Kidney (tissue), 14 donors: Measurements from ENCODE around the gene PRDM16. TPM values are rescaled to one million over a fixed set of nuclear protein-coding genes. Genes with fewer than 3 reads are reported as not detected.

ENCODE experiments used
- DNase-seq, 5 donors: peaks; one replicate each; pipeline ENCODE4 v3.0.0-alpha.2; 2013 to 2020
- FAIRE-seq: peaks from 2 replicates; lab custom pipeline; 2012; peaks lifted over from hg19 to GRCh38; lab: Jason Lieb, UNC
- H3K27ac ChIP-seq, 2 donors: one replicate each; pipeline ENCODE4 v1.7.0; 2013; ENCODE audit warnings: low read depth in 2 of 2, low read length in 2 of 2, inconsistent platforms in 1 of 2
- H3K27me3 ChIP-seq: one replicate; pipeline ENCODE4 v1.7.1; 2013; ENCODE audit warnings: low read length, inconsistent platforms; ENCODE audit not compliant: control insufficient read depth, insufficient read depth
- H3K36me3 ChIP-seq, 3 donors: one replicate each; pipeline versions ENCODE4 v1.7.0 to v1.7.1; 2013; ENCODE audit warnings: low read length in 3 of 3, control low read depth in 1 of 3, inconsistent platforms in 1 of 3; ENCODE audit not compliant: insufficient read depth in 3 of 3, control insufficient read depth in 2 of 3
- H3K4me1 ChIP-seq, 3 donors: one replicate each; pipeline versions ENCODE4 v1.7.0 to v1.7.1; 2013; ENCODE audit warnings: low read length in 3 of 3, inconsistent platforms in 1 of 3, low read depth in 1 of 3; ENCODE audit not compliant: control insufficient read depth in 2 of 3, insufficient read depth in 2 of 3
- H3K4me3 ChIP-seq, 3 donors: one replicate each; pipeline versions ENCODE4 v1.7.0 to v1.8.1; 2013; ENCODE audit warnings: low read length in 3 of 3, control low read depth in 1 of 3, inconsistent platforms in 1 of 3
- H3K9ac ChIP-seq, 3 donors: one replicate each; pipeline versions ENCODE4 v1.7.0 to v1.7.1; 2013; ENCODE audit warnings: low read length in 3 of 3, control low read depth in 1 of 3, inconsistent platforms in 1 of 3
- H3K9me3 ChIP-seq, 3 donors: one replicate each; pipeline versions ENCODE4 v1.7.0 to v1.7.1; 2013; ENCODE audit warnings: low read length in 3 of 3, control low read depth in 1 of 3, inconsistent platforms in 1 of 3; ENCODE audit not compliant: control insufficient read depth in 2 of 3, insufficient read depth in 1 of 3
- CTCF ChIP-seq: IDR thresholded peaks from 3 replicates; pipeline ENCODE4 v1.5.1; 2012; ENCODE audit warnings: mild to moderate bottlenecking, moderate library complexity, borderline replicate concordance; ENCODE audit not compliant: insufficient read depth; ENCODE audit errors: extremely low read depth
- intact Hi-C: fragments of 100-400 bp; cut with DNase I; formaldehyde crosslinking; loops from one replicate; pipeline ENCODE4 v1.11.1; 2022
- polyA plus RNA-seq: library from polyadenylated mRNA; stranded (reverse); fragments of 350-450 nt; fragmentation: Illumina TruSeq; extraction: RNeasy Lipid Tissue Mini Kit (QIAGEN cat#74804); gene quantifications from one replicate; pipeline ENCODE4 v1.2.3, GENCODE V29; 2014; ENCODE audit warnings: low read depth, low replicate concordance; ENCODE audit not compliant: insufficient read depth
- total RNA-seq: library from RNA; stranded (reverse); fragmentation: NEBNext Ultra II Directional; extraction: Animal tissue kit (Norgen Biotek cat#: 25700); gene quantifications from one replicate; pipeline ENCODE4 v1.2.1, GENCODE V29; 2021
- donor health status: control.
- donor health status: control.
- donor health status: control.
- donor health status: control.
- donor health status: control.
- donor health status: DM: yes; HTN: yes; CAD: no.
- donor health status: Normal renal cell carcinoma (clear cell type).

The PRDM16 gene
- total and polyA plus RNA-seq, 2 donors from 2014 or later: 3.0 to 21.9 TPM

- DNase-seq (no peak), FAIRE-seq (no peak)
- no peaks in the 10 kb centered on the region for H3K9me3 ChIP-seq
- no peak overlapping the region for H3K27ac ChIP-seq
- intact Hi-C loops: no loop called here
- no peaks in the 10 kb centered on the region for H3K27me3 ChIP-seq
- peak overlapping the region in 1 of 3 donors; percentile 7 for H3K9ac ChIP-seq
- H3K36me3 ChIP-seq: no peaks in the 10 kb centered on the region
- H3K4me1 ChIP-seq: peaks cover 0 to 17% (median 9%) of the 10 kb centered on the region in 3 donors
- no peak overlapping the region for H3K4me3 ChIP-seq
- TF ChIP-seq CTCF: no peak
Measured at GRCh38 chr1:3126756-3127678, 58.0 kb downstream of the PRDM16 start.

- peak overlapping the region in 1 of 3 donors; percentile 7 for H3K9ac ChIP-seq
- no peak for DNase-seq
- TF ChIP-seq CTCF: no peak
- no peaks in the 10 kb centered on the region for H3K9me3 ChIP-seq
- no peak for FAIRE-seq
- H3K4me1 ChIP-seq: peaks cover 0 to 20% (median 9%) of the 10 kb centered on the region in 3 donors
- intact Hi-C loops: no loop called here
- H3K36me3 ChIP-seq: no peaks in the 10 kb centered on the region
- H3K4me3 ChIP-seq: no peak overlapping the region
- no peak overlapping the region for H3K27ac ChIP-seq
- H3K27me3 ChIP-seq: no peaks in the 10 kb centered on the region
Measured at GRCh38 chr1:3127738-3128137, 58.7 kb downstream of the PRDM16 start.

GRCh38 chr1:3128431-3129132 is 59.6 kb downstream of the PRDM16 start:
- DNase-seq: no peak
- no peak for FAIRE-seq
- H3K4me3 ChIP-seq: no peak overlapping the region
- H3K27ac ChIP-seq: no peak overlapping the region
- no peaks in the 10 kb centered on the region for H3K27me3 ChIP-seq
- H3K9me3 ChIP-seq: no peaks in the 10 kb centered on the region
- intact Hi-C loops: no loop called here
- H3K36me3 ChIP-seq: no peaks in the 10 kb centered on the region
- no peak for TF ChIP-seq CTCF
- H3K9ac ChIP-seq: no peak overlapping the region
- H3K4me1 ChIP-seq: peaks cover 0 to 25% (median 9%) of the 10 kb centered on the region in 3 donors
